K562 (cell line): ENCODE measurements around the gene SYNE1. TPM values are rescaled to one million over a fixed set of nuclear protein-coding genes. Genes with fewer than 3 reads are reported as not detected.

Experiments
- ATAC-seq: fragments of 200-7000 bp; cut with Tn5 transposase; 3 replicates; pipeline ENCODE4 v1.9.1; 2020; ENCODE audit warnings: moderate library complexity
- BruUV-seq: library from RNA; stranded (reverse); fragments of 400-500 nt; replicated peaks from 2 replicates; lab custom pipeline; 2021; lab: Mats Ljungman, UMichigan
- CTCF ChIA-PET: fragments of 300-600 bp; formaldehyde crosslinking; extraction: SDS; loops from one replicate; lab custom pipeline; 2021; ENCODE audit warnings: low intra/inter-chr PET ratio; lab: Yijun Ruan, JAX
- POLR2A ChIA-PET: fragments of 300-600, 350-650 bp; sonication (Branson Sonifier 250); formaldehyde crosslinking; extraction: SDS; loops from one replicate; lab custom pipeline; 2021; ENCODE audit warnings: antibody characterized with exemption, inconsistent platforms; lab: Yijun Ruan, JAX
- DNase-seq, 4 experiments: peaks; one replicate each; pipeline versions ENCODE4 v3.0.0 to v3.0.0-alpha.2; 2011 to 2018; ENCODE audit warnings: low spot score in 3 of 4, mixed read lengths in 3 of 4; ENCODE audit errors: extremely low read depth in 1 of 4
- FAIRE-seq: peaks from 2 replicates; lab custom pipeline; 2011; peaks lifted over from hg19 to GRCh38; lab: Jason Lieb, UNC
- H2AFZ ChIP-seq: 2 replicates; pipeline ENCODE4 v1.6.0; 2011; ENCODE audit warnings: low read depth, low read length, control low read depth, inconsistent platforms
- H3K27ac ChIP-seq: fragments of 200-600 bp; 3 replicates; pipeline ENCODE4 v1.8.0; 2011; ENCODE audit warnings: low read depth, mild to moderate bottlenecking, control low read depth, inconsistent platforms, low read length, moderate library complexity, mixed read lengths; ENCODE audit errors: extremely low read depth
- H3K27me3 ChIP-seq, 2 experiments: fragments of 300-600 bp in 1 of 2; 2 replicates in 1 of 2; 3 replicates in 1 of 2; pipeline versions ENCODE4 v1.6.0 to v1.8.0; 2011; ENCODE audit warnings: inconsistent platforms in 2 of 2, low read length in 2 of 2, mild to moderate bottlenecking in 1 of 2, mixed read lengths in 1 of 2, moderate library complexity in 1 of 2; ENCODE audit not compliant: control insufficient read depth in 2 of 2, insufficient read depth in 2 of 2
- H3K36me3 ChIP-seq: fragments of 300-600 bp; 3 replicates; pipeline ENCODE4 v1.8.0; 2011; ENCODE audit warnings: mild to moderate bottlenecking, low read length, inconsistent platforms; ENCODE audit not compliant: control insufficient read depth, insufficient read depth
- H3K4me1 ChIP-seq, 2 experiments: fragments of 200-600 bp in 1 of 2; replicated peaks in 1 of 2; 2 replicates in 1 of 2; 3 replicates in 1 of 2; pipeline versions ENCODE4 v1.5.1 to v1.8.0; 2011; ENCODE audit warnings: inconsistent platforms in 2 of 2, low read length in 2 of 2, mild to moderate bottlenecking in 1 of 2, mixed read lengths in 1 of 2, moderate library complexity in 1 of 2; ENCODE audit not compliant: control insufficient read depth in 2 of 2, insufficient read depth in 2 of 2
- H3K4me2 ChIP-seq: 2 replicates; pipeline ENCODE4 v1.6.1; 2011; ENCODE audit warnings: low read length, control low read depth, inconsistent platforms, mixed read lengths; ENCODE audit not compliant: insufficient read depth
- H3K4me3 ChIP-seq: fragments of 200-600 bp; sonication (generic), shearing (Covaris generic); 2 replicates; pipeline ENCODE4 v1.5.1; 2016; ENCODE audit warnings: control low read depth, inconsistent platforms
- H3K79me2 ChIP-seq: fragments of 200-600 bp; 3 replicates; pipeline ENCODE4 v1.8.0; 2011; ENCODE audit warnings: low read length, inconsistent platforms; ENCODE audit not compliant: control insufficient read depth, insufficient read depth
- H3K9ac ChIP-seq, 2 experiments: 2 replicates each; pipeline versions ENCODE4 v1.6.0 to v1.6.1; 2011; ENCODE audit warnings: low read depth in 2 of 2, low read length in 2 of 2, control low read depth in 1 of 2, inconsistent platforms in 1 of 2, mild to moderate bottlenecking in 1 of 2, mixed read lengths in 1 of 2; ENCODE audit not compliant: insufficient read depth in 1 of 2
- H3K9me1 ChIP-seq: one replicate; pipeline ENCODE4 v1.6.0; 2011; ENCODE audit warnings: inconsistent platforms, mild to moderate bottlenecking, low read length, moderate library complexity; ENCODE audit not compliant: control insufficient read depth, insufficient read depth
- H3K9me3 ChIP-seq: replicated peaks from 2 replicates; pipeline ENCODE4 v1.5.1; 2011; ENCODE audit warnings: low read depth, low read length, inconsistent platforms; ENCODE audit not compliant: control insufficient read depth, insufficient read depth
- H4K20me1 ChIP-seq: replicated peaks from 2 replicates; pipeline ENCODE4 v1.6.1; 2011; ENCODE audit warnings: low read length, inconsistent platforms, mixed read lengths; ENCODE audit not compliant: control insufficient read depth, insufficient read depth
- BRD9 ChIP-seq: fragments of 450-650 bp; IDR thresholded peaks from 2 replicates; pipeline ENCODE4 v1.6.1; 2018; ENCODE audit warnings: low read depth; ENCODE audit not compliant: partially characterized antibody
- ESRRB ChIP-seq: fragments of 250-450 bp; sonication (Bioruptor Pico); IDR thresholded peaks from 2 replicates; pipeline ENCODE4 v1.5.0; 2020; ENCODE audit warnings: mild to moderate bottlenecking, moderate library complexity, borderline replicate concordance
- HMGN3 ChIP-seq: IDR thresholded peaks from 2 replicates; pipeline ENCODE4 v1.6.1; 2011; ENCODE audit warnings: borderline replicate concordance, low read depth, mild to moderate bottlenecking, mixed read lengths, low read length; ENCODE audit not compliant: insufficient read length; ENCODE audit errors: extremely low read depth
- JUNB ChIP-seq: fragments of 450-650 bp; formaldehyde crosslinking; conservative IDR thresholded peaks from 2 replicates; pipeline ENCODE4 v1.4.0; 2020; ENCODE audit warnings: mild to moderate bottlenecking
- MED1 ChIP-seq: sonication (generic); formaldehyde crosslinking; IDR thresholded peaks from 2 replicates; pipeline ENCODE4 v1.8.1; 2023; ENCODE audit warnings: missing genetic modification reagents, borderline replicate concordance
- NFYB ChIP-seq: IDR thresholded peaks from 2 replicates; pipeline ENCODE4 v1.6.1; 2011; ENCODE audit warnings: mild to moderate bottlenecking, moderate library complexity; ENCODE audit not compliant: insufficient read length; ENCODE audit errors: extremely low read depth
- NR4A1 ChIP-seq, 2 experiments: fragments of 250-450 bp in 1 of 2; fragments of 450-650 bp in 1 of 2; sonication (Bioruptor Pico) in 1 of 2; IDR thresholded peaks; 2 replicates each; pipeline versions ENCODE4 v1.4.0 to v1.6.1; 2016 to 2020; ENCODE audit warnings: mild to moderate bottlenecking in 2 of 2, missing compliant biosample characterization in 1 of 2, missing genetic modification characterization in 1 of 2, moderate library complexity in 1 of 2
- WGBS: fragments of 100-300 bp; shearing (Covaris generic); methylation state at CpG from one replicate; pipeline ENCODE4 v1.1.6; 2016; ENCODE audit warnings: low coverage, mixed read lengths; ENCODE audit not compliant: insufficient coverage; ENCODE audit errors: missing lambda C conversion rate; 5-methylcytosine and 5-hydroxymethylcytosine counted together
- in situ Hi-C: fragments of 300-500 bp; cut with MboI; formaldehyde crosslinking; loops from 4 replicates; pipeline ENCODE4 v1.15.0; 2018; ENCODE audit warnings: inconsistent platforms, mixed read lengths
- intact Hi-C: fragments of 100-400 bp; cut with micrococcal nuclease; formaldehyde crosslinking; loops from 2 replicates; pipeline ENCODE4 v1.14.2; 2022
- polyA plus RNA-seq, 8 experiments: library from polyadenylated mRNA; depleted of rRNA in 4 of 8; stranded (reverse) in 5 of 8; unstranded in 3 of 8; fragments of >200 nt; fragmentation: Nextera tagmentation in 2 of 8; fragmentation: Illumina TruSeq in 1 of 8; extraction: Ambion mirVana in 2 of 8; extraction: Trizol in 1 of 8; gene quantifications; 2 replicates each; pipeline versions ENCODE4 v1.2.1 to v1.2.3, GENCODE V29; 2011 to 2014; ENCODE audit warnings: inconsistent platforms in 1 of 8, missing spikeins in 1 of 8
- total RNA-seq, 7 experiments: library from RNA; depleted of rRNA in 6 of 7; stranded (reverse); fragments of >200 nt in 6 of 7; fragmentation: Illumina TruSeq in 2 of 7; extraction: Trizol in 2 of 7; gene quantifications; 2 replicates each; pipeline versions ENCODE4 v1.2.1 to v1.2.3, GENCODE V29; 2011 to 2021; ENCODE audit warnings: low replicate concordance in 1 of 7
- TF ChIP-seq, protein P1 (sequence below): fragments of 250-450 bp; sonication (Bioruptor Pico); IDR thresholded peaks from 2 replicates; pipeline ENCODE4 v1.4.0; 2020
- TF ChIP-seq, protein P2 (sequence below): fragments of 450-650 bp; formaldehyde crosslinking; IDR thresholded peaks from 2 replicates; pipeline ENCODE4 v1.4.0; 2020; ENCODE audit warnings: mild to moderate bottlenecking

Gene SYNE1
- total and polyA plus RNA-seq, 9 of the 15 experiments (the other 6 are each of a cell fraction or from before 2014, with no cell fraction given): under 0.01 to 0.42 (median 0.08) TPM; not detected in 1

DNA sequence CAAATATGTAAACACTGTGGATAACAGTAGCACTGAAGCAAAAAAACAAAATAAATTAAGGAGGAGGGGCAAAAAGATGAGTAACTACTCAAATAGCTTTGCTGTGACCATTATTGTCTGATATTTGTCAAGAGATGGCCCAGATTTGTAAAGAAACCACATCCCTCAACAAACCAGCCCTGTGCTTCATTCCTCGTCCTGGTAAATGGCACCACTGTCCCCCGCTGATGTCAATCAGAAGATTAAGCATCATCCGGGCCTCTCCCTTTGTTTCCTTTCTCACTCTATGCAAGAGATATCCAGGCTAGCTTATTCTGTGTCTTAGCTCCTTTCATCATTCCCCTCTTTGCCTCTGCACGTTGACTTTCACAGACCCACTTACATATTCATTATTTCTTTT lies 259.0 kb downstream of the SYNE1 start:
- ATAC-seq: no peak
- Histone ChIP-seq H3K27me3 (no peaks in the 10 kb centered on the region), H3K9ac (no peak overlapping the region), H3K9me3 (no peaks in the 10 kb centered on the region), H3K4me2 (no peak overlapping the region), H3K9me1 (no peaks in the 10 kb centered on the region), H3K4me1 (no peaks in the 10 kb centered on the region), H2AFZ (no peak overlapping the region), H4K20me1 (no peaks in the 10 kb centered on the region), H3K79me2 (no peaks in the 10 kb centered on the region), H3K36me3 (no peaks in the 10 kb centered on the region), H3K4me3 (no peak overlapping the region), H3K27ac (no peak overlapping the region)
- TF ChIP-seq NR4A1 (CRISPR knock-in tag; IDR thresholded peaks at IDR 0.05) (no peak), NR4A1 (tag; IDR thresholded peaks at IDR 0.05) (no peak), MED1 (CRISPR knock-in tag) (no peak), JUNB (CRISPR knock-in tag) (no peak), HMGN3 (no peak), ESRRB (CRISPR knock-in tag) (no peak), BRD9 (no peak), NFYB (no peak)
- TF ChIP-seq, protein P1, sequence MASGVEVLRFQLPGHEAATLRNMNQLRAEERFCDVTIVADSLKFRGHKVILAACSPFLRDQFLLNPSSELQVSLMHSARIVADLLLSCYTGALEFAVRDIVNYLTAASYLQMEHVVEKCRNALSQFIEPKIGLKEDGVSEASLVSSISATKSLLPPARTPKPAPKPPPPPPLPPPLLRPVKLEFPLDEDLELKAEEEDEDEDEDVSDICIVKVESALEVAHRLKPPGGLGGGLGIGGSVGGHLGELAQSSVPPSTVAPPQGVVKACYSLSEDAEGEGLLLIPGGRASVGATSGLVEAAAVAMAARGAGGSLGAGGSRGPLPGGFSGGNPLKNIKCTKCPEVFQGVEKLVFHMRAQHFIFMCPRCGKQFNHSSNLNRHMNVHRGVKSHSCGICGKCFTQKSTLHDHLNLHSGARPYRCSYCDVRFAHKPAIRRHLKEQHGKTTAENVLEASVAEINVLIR (CRISPR knock-in tag): no peak
- TF ChIP-seq, protein P2, sequence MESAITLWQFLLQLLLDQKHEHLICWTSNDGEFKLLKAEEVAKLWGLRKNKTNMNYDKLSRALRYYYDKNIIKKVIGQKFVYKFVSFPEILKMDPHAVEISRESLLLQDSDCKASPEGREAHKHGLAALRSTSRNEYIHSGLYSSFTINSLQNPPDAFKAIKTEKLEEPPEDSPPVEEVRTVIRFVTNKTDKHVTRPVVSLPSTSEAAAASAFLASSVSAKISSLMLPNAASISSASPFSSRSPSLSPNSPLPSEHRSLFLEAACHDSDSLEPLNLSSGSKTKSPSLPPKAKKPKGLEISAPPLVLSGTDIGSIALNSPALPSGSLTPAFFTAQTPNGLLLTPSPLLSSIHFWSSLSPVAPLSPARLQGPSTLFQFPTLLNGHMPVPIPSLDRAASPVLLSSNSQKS (CRISPR knock-in tag): no peak
- in situ Hi-C loops (no loop called here), intact Hi-C loops (no loop called here)
- no TSS peak for BruUV-seq
- FAIRE-seq: no peak
- DNase-seq: no peak
- 0% methylated on average over 4 of the region's 4 CpGs for WGBS
- ChIA-PET CTCF (no interaction called here), POLR2A (no interaction called here)
